HL-60 (cell line): ENCODE data around the gene ECI1.

Experiments
- DNase-seq, 2 experiments: peaks; one replicate each; pipeline ENCODE4 v3.0.0-alpha.2; 2010 to 2020; ENCODE audit warnings: low read depth in 1 of 2, low spot score in 1 of 2
- H3K27ac ChIP-seq: fragments of 250-450 bp; sonication (Bioruptor Pico); replicated peaks from 2 replicates; pipeline ENCODE4 v1.5.1; 2020; ENCODE audit warnings: mild to moderate bottlenecking, moderate library complexity
- H3K27me3 ChIP-seq: fragments of 250-450 bp; sonication (Bioruptor Pico); 2 replicates; pipeline ENCODE4 v1.5.1; 2021; ENCODE audit warnings: mild to moderate bottlenecking, moderate library complexity; ENCODE audit not compliant: insufficient read depth, poor library complexity, severe bottlenecking
- H3K4me3 ChIP-seq: replicated peaks from 2 replicates; pipeline ENCODE4 v1.5.1; 2011; ENCODE audit warnings: mild to moderate bottlenecking, control low read depth, low read length; ENCODE audit not compliant: insufficient read depth
- CTCF ChIP-seq: IDR thresholded peaks from one replicate; pipeline ENCODE4 v1.5.1; 2011; ENCODE audit warnings: low read length, control low read depth, inconsistent platforms; ENCODE audit not compliant: insufficient read depth
- GABPA ChIP-seq: IDR thresholded peaks from 2 replicates; pipeline ENCODE4 v1.6.1; 2012; ENCODE audit warnings: low read depth
- POLR2AphosphoS5 ChIP-seq: IDR thresholded peaks from 2 replicates; pipeline ENCODE4 v1.6.1; 2012; ENCODE audit warnings: low read depth
- SPI1 ChIP-seq: IDR thresholded peaks from 2 replicates; pipeline ENCODE4 v1.6.1; 2012; ENCODE audit warnings: low read depth, mild to moderate bottlenecking, borderline replicate concordance
- TF ChIP-seq, protein P1 (sequence below): IDR thresholded peaks from 2 replicates; pipeline ENCODE4 v1.6.1; 2012; ENCODE audit warnings: low read depth; ENCODE audit not compliant: insufficient replicate concordance

The ECI1 gene

GRCh38 chr16:2298621-2299020 is 47.2 kb upstream of the ECI1 start:
- no peak for DNase-seq
- H3K4me3 ChIP-seq = no peak overlapping the region
- no peaks in the 10 kb centered on the region for H3K27me3 ChIP-seq
- TF ChIP-seq POLR2AphosphoS5 (no peak), SPI1 (no peak)
- no peak overlapping the region for H3K27ac ChIP-seq

GRCh38 chr16:2297506-2297860 is 46.1 kb upstream of the ECI1 start:
- no peak overlapping the region for H3K27ac ChIP-seq
- H3K27me3 ChIP-seq = no peaks in the 10 kb centered on the region
- no peak for DNase-seq
- TF ChIP-seq, protein P1, sequence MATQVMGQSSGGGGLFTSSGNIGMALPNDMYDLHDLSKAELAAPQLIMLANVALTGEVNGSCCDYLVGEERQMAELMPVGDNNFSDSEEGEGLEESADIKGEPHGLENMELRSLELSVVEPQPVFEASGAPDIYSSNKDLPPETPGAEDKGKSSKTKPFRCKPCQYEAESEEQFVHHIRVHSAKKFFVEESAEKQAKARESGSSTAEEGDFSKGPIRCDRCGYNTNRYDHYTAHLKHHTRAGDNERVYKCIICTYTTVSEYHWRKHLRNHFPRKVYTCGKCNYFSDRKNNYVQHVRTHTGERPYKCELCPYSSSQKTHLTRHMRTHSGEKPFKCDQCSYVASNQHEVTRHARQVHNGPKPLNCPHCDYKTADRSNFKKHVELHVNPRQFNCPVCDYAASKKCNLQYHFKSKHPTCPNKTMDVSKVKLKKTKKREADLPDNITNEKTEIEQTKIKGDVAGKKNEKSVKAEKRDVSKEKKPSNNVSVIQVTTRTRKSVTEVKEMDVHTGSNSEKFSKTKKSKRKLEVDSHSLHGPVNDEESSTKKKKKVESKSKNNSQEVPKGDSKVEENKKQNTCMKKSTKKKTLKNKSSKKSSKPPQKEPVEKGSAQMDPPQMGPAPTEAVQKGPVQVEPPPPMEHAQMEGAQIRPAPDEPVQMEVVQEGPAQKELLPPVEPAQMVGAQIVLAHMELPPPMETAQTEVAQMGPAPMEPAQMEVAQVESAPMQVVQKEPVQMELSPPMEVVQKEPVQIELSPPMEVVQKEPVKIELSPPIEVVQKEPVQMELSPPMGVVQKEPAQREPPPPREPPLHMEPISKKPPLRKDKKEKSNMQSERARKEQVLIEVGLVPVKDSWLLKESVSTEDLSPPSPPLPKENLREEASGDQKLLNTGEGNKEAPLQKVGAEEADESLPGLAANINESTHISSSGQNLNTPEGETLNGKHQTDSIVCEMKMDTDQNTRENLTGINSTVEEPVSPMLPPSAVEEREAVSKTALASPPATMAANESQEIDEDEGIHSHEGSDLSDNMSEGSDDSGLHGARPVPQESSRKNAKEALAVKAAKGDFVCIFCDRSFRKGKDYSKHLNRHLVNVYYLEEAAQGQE = no peak
- no peak for TF ChIP-seq GABPA
- TF ChIP-seq POLR2AphosphoS5 = no peak
- TF ChIP-seq SPI1 = no peak
- TF ChIP-seq CTCF = no peak
- no peak overlapping the region for H3K4me3 ChIP-seq

GRCh38 chr16:2296661-2297505 is 45.5 kb upstream of the ECI1 start:
- Histone ChIP-seq H3K27me3 (no peaks in the 10 kb centered on the region), H3K27ac (no peak overlapping the region)
- peak in 1 of 2 experiments; percentile 15 for DNase-seq

More at GRCh38 chr16:2296661-2297505, 45.5 kb upstream of the ECI1 start:
- TF ChIP-seq SPI1 = no peak
- TF ChIP-seq, protein P1 = no peak
- peak; percentile 9 for TF ChIP-seq CTCF
- TF ChIP-seq GABPA = no peak
- no peak for TF ChIP-seq POLR2AphosphoS5
- no peak overlapping the region for H3K4me3 ChIP-seq
